HEK293T (cell line): ENCODE results near the gene SDC4.

ENCODE experiments used
- CTCF ChIA-PET: fragments of 350-600 bp; formaldehyde crosslinking; extraction: SDS; loops from one replicate; lab custom pipeline; 2021; ENCODE audit warnings: antibody characterized with exemption, inconsistent platforms; lab: Yijun Ruan, JAX
- POLR2A ChIA-PET: fragments of 350-600 bp; formaldehyde crosslinking; extraction: SDS; loops from one replicate; lab custom pipeline; 2020; ENCODE audit warnings: antibody characterized with exemption, inconsistent platforms; lab: Yijun Ruan, JAX
- DNase-seq: peaks from one replicate; pipeline ENCODE4 v3.0.0; 2012; ENCODE audit warnings: mixed read lengths; ENCODE audit errors: extremely low spot score
- ARNT ChIP-seq: fragments of 450-650 bp; IDR thresholded peaks from 2 replicates; pipeline ENCODE4 v1.6.1; 2017; ENCODE audit warnings: mild to moderate bottlenecking
- BHLHE40 ChIP-seq: fragments of 450-650 bp; IDR thresholded peaks from 2 replicates; pipeline ENCODE4 v1.6.1; 2016; ENCODE audit warnings: mild to moderate bottlenecking, moderate library complexity, borderline replicate concordance
- CTBP1 ChIP-seq: fragments of 450-650 bp; IDR thresholded peaks from 2 replicates; pipeline ENCODE4 v1.6.1; 2016; ENCODE audit warnings: borderline replicate concordance
- ELF4 ChIP-seq: fragments of 450-650 bp; IDR thresholded peaks from 2 replicates; pipeline ENCODE4 v1.6.1; 2017; ENCODE audit warnings: antibody characterized with exemption
- FOXA1 ChIP-seq: fragments of 450-650 bp; IDR thresholded peaks from 2 replicates; pipeline ENCODE4 v1.6.1; 2016; ENCODE audit warnings: mild to moderate bottlenecking
- FOXK2 ChIP-seq: fragments of 450-650 bp; IDR thresholded peaks from 2 replicates; pipeline ENCODE4 v1.6.1; 2016; ENCODE audit warnings: mild to moderate bottlenecking
- FOXM1 ChIP-seq: fragments of 450-650 bp; IDR thresholded peaks from 2 replicates; pipeline ENCODE4 v1.6.1; 2017; ENCODE audit warnings: mild to moderate bottlenecking, borderline replicate concordance
- HDGF ChIP-seq: fragments of 450-650 bp; IDR thresholded peaks from 2 replicates; pipeline ENCODE4 v1.6.1; 2017; ENCODE audit warnings: antibody characterized with exemption, borderline replicate concordance
- L3MBTL2 ChIP-seq: fragments of 450-650 bp; conservative IDR thresholded peaks from 2 replicates; pipeline ENCODE4 v1.6.1; 2016; ENCODE audit warnings: mild to moderate bottlenecking
- LEF1 ChIP-seq: fragments of 450-650 bp; IDR thresholded peaks from 2 replicates; pipeline ENCODE4 v1.6.1; 2017; ENCODE audit warnings: mild to moderate bottlenecking, borderline replicate concordance
- NFRKB ChIP-seq: fragments of 450-650 bp; IDR thresholded peaks from 2 replicates; pipeline ENCODE4 v1.6.1; 2016; ENCODE audit warnings: mild to moderate bottlenecking, moderate library complexity
- PKNOX1 ChIP-seq: fragments of 450-650 bp; IDR thresholded peaks from 2 replicates; pipeline ENCODE4 v1.6.1; 2016
- SP1 ChIP-seq: fragments of 450-650 bp; IDR thresholded peaks from 2 replicates; pipeline ENCODE4 v1.6.1; 2017
- SUZ12 ChIP-seq: fragments of 450-650 bp; IDR thresholded peaks from 2 replicates; pipeline ENCODE4 v1.6.1; 2016; ENCODE audit warnings: mild to moderate bottlenecking
- TARDBP ChIP-seq: fragments of 450-650 bp; IDR thresholded peaks from 2 replicates; pipeline ENCODE4 v1.6.1; 2016
- ZNF384 ChIP-seq: fragments of 450-650 bp; IDR thresholded peaks from 2 replicates; pipeline ENCODE4 v1.6.1; 2016

Gene SDC4

GRCh38 chr20:45322952-45323383 is 25.3 kb downstream of the SDC4 start:
- no peak for DNase-seq
- POLR2A ChIA-PET: interaction anchor here (1.0 kb wide), 1 partner anchor 24 kb away, joined by 3 read pairs; no protein-coding TSS in a partner anchor
- CTCF ChIA-PET: interaction anchor here (0.5 to 1.8 kb wide), 10 partner anchors 13 to 497 kb away, joined by 3 to 8 read pairs (median 4); no protein-coding TSS in a partner anchor
- TF ChIP-seq FOXA1: no peak
- TF ChIP-seq PKNOX1: peak; percentile 72

DNA sequence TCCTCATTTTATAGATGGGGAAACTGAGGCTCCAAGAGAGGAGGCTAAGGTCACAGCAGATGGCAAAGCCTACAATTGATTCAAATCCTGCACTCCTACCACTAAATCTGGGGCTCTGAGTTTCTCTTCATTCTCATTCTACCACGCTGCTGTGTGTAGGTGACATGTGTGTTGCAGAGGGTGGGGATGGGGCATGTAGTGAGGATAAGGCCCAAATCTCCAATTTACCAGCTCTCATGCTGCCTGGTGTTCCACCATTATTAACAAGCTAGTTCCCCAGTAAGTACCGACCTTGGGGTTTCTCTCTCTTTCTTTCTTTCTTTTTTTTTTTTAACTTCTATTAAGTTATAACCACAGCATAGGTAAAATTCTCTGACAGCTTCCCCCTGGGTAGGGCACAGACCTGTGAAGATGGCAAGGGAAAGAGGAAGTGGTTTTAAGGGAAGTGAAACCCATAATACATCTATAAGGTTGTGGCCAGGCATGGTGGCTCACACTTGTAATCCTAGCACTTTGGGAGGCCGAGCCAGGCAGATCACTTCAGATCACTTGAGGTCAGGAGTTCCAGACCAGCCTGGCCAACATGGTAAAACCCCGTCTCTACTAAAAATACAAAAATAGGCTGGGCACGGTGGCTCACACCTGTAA is 27.2 kb downstream of the SDC4 start:
- DNase-seq: no peak
- CTCF ChIA-PET: interaction anchor here (0.6 to 1.0 kb wide), 2 partner anchors 26 to 233 kb away, joined by 3 to 4 read pairs; no protein-coding TSS in a partner anchor
- POLR2A ChIA-PET: no interaction called here

GRCh38 chr20:45318948-45319347 is 29.3 kb downstream of the SDC4 start:
- TF ChIP-seq BHLHE40: no peak
- no peak for TF ChIP-seq ELF4
- CTCF ChIA-PET: interaction anchor here (0.7 to 1.7 kb wide), 6 partner anchors 18 to 549 kb away, joined by 3 to 8 read pairs (median 4); no protein-coding TSS in a partner anchor

More for the DNA sequence above, 27.2 kb downstream of the SDC4 start:
- TF ChIP-seq L3MBTL2 (no peak), BHLHE40 (no peak), TARDBP (no peak)

GRCh38 chr20:45318386-45318939 is 29.8 kb downstream of the SDC4 start:
- no peak for DNase-seq
- CTCF ChIA-PET: interaction anchor here (0.7 to 1.7 kb wide), 8 partner anchors 8 to 549 kb away, joined by 3 to 8 read pairs (median 4); no protein-coding TSS in a partner anchor
- TF ChIP-seq ZNF384 (no peak), FOXA1 (no peak), HDGF (no peak), PKNOX1 (no peak), L3MBTL2 (no peak), ARNT (no peak), FOXM1 (no peak), LEF1 (no peak), BHLHE40 (no peak), SP1 (no peak), NFRKB (no peak), CTBP1 (no peak), SUZ12 (no peak), FOXK2 (no peak), ELF4 (no peak), TARDBP (no peak)
- POLR2A ChIA-PET: interaction anchor here (0.7 to 1.0 kb wide), 2 partner anchors 44 to 118 kb away, joined by 3 read pairs; partner anchors contain the start of gene SYS1

More at GRCh38 chr20:45318948-45319347, 29.3 kb downstream of the SDC4 start:
- no peak for DNase-seq
- POLR2A ChIA-PET: interaction anchor here (1.0 kb wide), 1 partner anchor 118 kb away, joined by 3 read pairs; no protein-coding TSS in a partner anchor

DNA sequence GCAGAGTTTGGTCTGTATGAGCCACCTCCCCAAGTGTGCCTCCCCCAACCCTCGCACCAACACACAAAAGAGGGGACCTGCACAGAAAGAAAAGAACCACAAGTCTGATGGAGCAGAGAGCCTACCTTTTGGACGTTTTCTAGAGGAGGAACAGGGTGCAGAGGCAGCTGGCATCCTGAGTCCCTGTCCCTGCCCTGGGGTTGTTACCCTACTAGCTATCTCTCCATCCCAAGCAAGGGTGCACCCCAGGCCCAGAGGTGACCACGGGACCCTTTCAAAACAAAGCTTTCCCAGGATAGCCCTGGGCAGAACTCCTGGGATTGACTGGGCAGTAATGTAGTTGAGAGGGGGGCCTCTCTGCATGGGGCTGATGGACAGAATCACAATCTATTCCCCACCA is 30.4 kb downstream of the SDC4 start:
- ChIA-PET CTCF (interaction anchor here (0.8 to 1.3 kb wide), 3 partner anchors 9 to 119 kb away, joined by 3 to 8 read pairs (median 3); no protein-coding TSS in a partner anchor), POLR2A (interaction anchor here (0.7 kb wide), 1 partner anchor 45 kb away, joined by 3 read pairs; the partner anchor contains the start of gene SYS1)

GRCh38 chr20:45316150-45317080 is 31.8 kb downstream of the SDC4 start:
- TF ChIP-seq PKNOX1 (no peak), TARDBP (no peak), CTBP1 (no peak), NFRKB (no peak), SP1 (no peak), L3MBTL2 (no peak), HDGF (no peak), BHLHE40 (no peak), FOXK2 (no peak), FOXA1 (no peak), FOXM1 (no peak), ELF4 (no peak), LEF1 (no peak), ARNT (no peak), ZNF384 (no peak), SUZ12 (no peak)
- ChIA-PET CTCF (interaction anchor here (0.7 kb wide), 1 partner anchor 885 kb away, joined by 4 read pairs; no protein-coding TSS in a partner anchor), POLR2A (no interaction called here)
- DNase-seq: no peak

More for the DNA sequence above, 30.4 kb downstream of the SDC4 start:
- DNase-seq: no peak
- TF ChIP-seq NFRKB (no peak), HDGF (no peak), FOXA1 (no peak), CTBP1 (no peak), BHLHE40 (no peak), ELF4 (no peak), LEF1 (no peak)
